GM23338 (cell line): ENCODE measurements around the gene USP6NL. TPM values are rescaled to one million over a fixed set of nuclear protein-coding genes. Genes with fewer than 3 reads are reported as not detected.

Experiments used
- ATAC-seq: fragments of 200-7000 bp; cut with Tn5 transposase; 3 replicates; pipeline ENCODE4 v1.9.1; 2020
- DNase-seq: peaks from one replicate; pipeline ENCODE4 v3.0.0-alpha.2; 2015; ENCODE audit warnings: low spot score
- H2AFZ ChIP-seq: fragments of 200-600 bp; sonication (generic); 2 replicates; pipeline ENCODE4 v1.8.0; 2016; ENCODE audit warnings: antibody characterized with exemption, mild to moderate bottlenecking, moderate library complexity
- H3F3A ChIP-seq: fragments of 200-600 bp; sonication (generic); replicated peaks from 2 replicates; pipeline ENCODE4 v1.8.0; 2017; ENCODE audit warnings: antibody characterized with exemption, mixed run types, low read depth
- H3K27ac ChIP-seq: fragments of 200-600 bp; sonication (generic); 2 replicates; pipeline ENCODE4 v1.6.1; 2016; ENCODE audit warnings: low read depth
- H3K27me3 ChIP-seq: fragments of 200-600 bp; sonication (generic); 2 replicates; pipeline ENCODE4 v1.8.0; 2016; ENCODE audit warnings: mild to moderate bottlenecking, mixed run types, moderate library complexity; ENCODE audit not compliant: insufficient read depth
- H3K36me3 ChIP-seq: fragments of 200-600 bp; sonication (generic); 2 replicates; pipeline ENCODE4 v1.8.0; 2016; ENCODE audit warnings: mild to moderate bottlenecking; ENCODE audit not compliant: insufficient read depth
- H3K4me1 ChIP-seq: fragments of 200-600 bp; sonication (generic); 2 replicates; pipeline ENCODE4 v1.8.0; 2016; ENCODE audit warnings: mild to moderate bottlenecking, moderate library complexity; ENCODE audit not compliant: insufficient read depth
- H3K4me2 ChIP-seq: fragments of 200-600 bp; sonication (generic); 2 replicates; pipeline ENCODE4 v1.7.1; 2017; ENCODE audit warnings: mixed run types
- H3K4me3 ChIP-seq: fragments of 200-600 bp; sonication (generic); 2 replicates; pipeline ENCODE4 v1.6.1; 2016; ENCODE audit warnings: mixed run types
- H3K79me2 ChIP-seq: fragments of 200-600 bp; sonication (generic); replicated peaks from 2 replicates; pipeline ENCODE4 v1.8.0; 2017; ENCODE audit warnings: mild to moderate bottlenecking; ENCODE audit not compliant: insufficient read depth
- H3K9me2 ChIP-seq: fragments of 200-600 bp; sonication (generic); 2 replicates; pipeline ENCODE4 v1.8.0; 2017; ENCODE audit not compliant: insufficient read depth
- H4K20me1 ChIP-seq: fragments of 200-600 bp; sonication (generic); replicated peaks from 2 replicates; pipeline ENCODE4 v1.8.0; 2017; ENCODE audit warnings: mild to moderate bottlenecking; ENCODE audit not compliant: insufficient read depth
- H3K27ac Mint-ChIP-seq: 2 replicates; pipeline ENCODE4 v1.8.0; 2020; ENCODE audit warnings: inconsistent platforms, mild to moderate bottlenecking, moderate library complexity, mixed read lengths
- H3K27me3 Mint-ChIP-seq: 3 replicates; pipeline ENCODE4 v1.8.0; 2022; ENCODE audit warnings: low read depth, mild to moderate bottlenecking, moderate library complexity, mixed read lengths, inconsistent platforms; ENCODE audit not compliant: insufficient read depth, poor library complexity
- H3K36me3 Mint-ChIP-seq: 3 replicates; pipeline ENCODE4 v1.8.0; 2021; ENCODE audit warnings: low read depth, mild to moderate bottlenecking, inconsistent platforms, moderate library complexity, mixed read lengths
- H3K4me1 Mint-ChIP-seq: 3 replicates; pipeline ENCODE4 v1.8.0; 2020; ENCODE audit warnings: mild to moderate bottlenecking, inconsistent platforms, mixed read lengths
- H3K4me3 Mint-ChIP-seq: 3 replicates; pipeline ENCODE4 v1.8.0; 2021; ENCODE audit warnings: moderate library complexity, mild to moderate bottlenecking, inconsistent platforms, mixed read lengths
- H3K9me3 Mint-ChIP-seq: 3 replicates; pipeline ENCODE4 v1.8.0; 2020; ENCODE audit warnings: moderate library complexity, mild to moderate bottlenecking, inconsistent platforms, mixed read lengths
- CREB1 ChIP-seq: fragments of 250-450 bp; sonication (Bioruptor Pico); IDR thresholded peaks from 2 replicates; pipeline ENCODE4 v1.5.0; 2020; ENCODE audit warnings: low read depth, mild to moderate bottlenecking, moderate library complexity
- EZH2phosphoT487 ChIP-seq: fragments of 200-600 bp; sonication (generic); IDR thresholded peaks from one replicate; pipeline ENCODE4 v1.8.1; 2018; ENCODE audit warnings: antibody characterized with exemption; ENCODE audit not compliant: unreplicated experiment
- POLR2AphosphoS5 ChIP-seq: IDR thresholded peaks from 2 replicates; pipeline ENCODE4 v1.6.1; 2016; ENCODE audit warnings: antibody characterized with exemption, low read depth
- ZNF114 ChIP-seq: fragments of 250-450 bp; sonication (Bioruptor Pico); IDR thresholded peaks from 2 replicates; pipeline ENCODE4 v1.5.0; 2020; ENCODE audit warnings: mild to moderate bottlenecking, moderate library complexity
- ZNF331 ChIP-seq: fragments of 250-450 bp; sonication (Bioruptor Pico); IDR thresholded peaks from 2 replicates; pipeline ENCODE4 v1.5.0; 2020; ENCODE audit warnings: low read depth, mild to moderate bottlenecking, moderate library complexity
- polyA plus RNA-seq: library from polyadenylated mRNA; unstranded; fragments of >200 nt; fragmentation: Nextera tagmentation; extraction: Ambion mirVana; gene quantifications from 2 replicates; pipeline ENCODE4 v1.2.1, GENCODE V29; 2016
- total RNA-seq: library from RNA; depleted of rRNA; stranded (reverse); fragments of >200 nt; shearing (Covaris generic); gene quantifications from 2 replicates; pipeline ENCODE4 v1.2.3, GENCODE V29; 2014
- TF ChIP-seq, protein P1 (sequence below): fragments of 250-450 bp; sonication (Bioruptor Pico); IDR thresholded peaks from 2 replicates; pipeline ENCODE4 v1.5.0; 2020; ENCODE audit warnings: mild to moderate bottlenecking, moderate library complexity
- TF ChIP-seq, protein P2 (sequence below): IDR thresholded peaks from one replicate; pipeline ENCODE4 v1.6.1; 2018; ENCODE audit warnings: antibody characterized with exemption; ENCODE audit not compliant: unreplicated experiment

The USP6NL gene
- total and polyA plus RNA-seq, 2 experiments from 2014 or later: 8.1 to 29.7 TPM

DNA sequence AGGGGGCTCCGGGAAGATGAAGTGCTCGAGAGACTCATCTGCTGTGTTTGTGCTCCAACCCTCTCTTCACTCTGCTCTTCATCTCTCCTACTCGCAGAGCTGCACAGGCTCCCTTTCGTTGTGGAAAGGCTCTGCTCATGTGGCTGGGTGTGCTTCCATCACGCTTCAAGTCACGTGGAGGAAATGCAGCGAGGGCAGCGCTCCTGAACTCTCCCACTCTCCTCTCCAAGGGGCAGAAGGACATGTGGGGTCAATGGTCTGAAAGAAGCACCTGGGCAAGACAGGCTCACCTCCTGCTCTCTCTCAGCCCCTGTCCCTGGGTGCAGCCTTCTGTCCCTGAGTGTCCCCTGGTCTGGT, 72.6 kb downstream of the USP6NL start:
- Mint-ChIP-seq H3K27ac (peak overlapping the region; percentile 19; the same call in 1 of the 2 replicates), H3K9me3 (no peaks in the 10 kb centered on the region), H3K36me3 (no peaks in the 10 kb centered on the region), H3K4me3 (no peak overlapping the region), H3K27me3 (peaks cover 1% of the 10 kb centered on the region), H3K4me1 (peaks cover 47% of the 10 kb centered on the region)
- H3K4me3 ChIP-seq: no peak overlapping the region
- peaks cover 96% of the 10 kb centered on the region for H3K79me2 ChIP-seq
- DNase-seq (no peak), ATAC-seq (no peak; the same call in 2 of the 3 replicates)
- H3K9me2 ChIP-seq: no peaks in the 10 kb centered on the region
- no peaks in the 10 kb centered on the region for H3K27me3 ChIP-seq
- no peak overlapping the region for H3K4me2 ChIP-seq
- H4K20me1 ChIP-seq: peaks cover 25% of the 10 kb centered on the region; the same call in 1 of the 2 replicates
- no peaks in the 10 kb centered on the region for H3K36me3 ChIP-seq
- peaks cover 29% of the 10 kb centered on the region for H3K4me1 ChIP-seq
- no peak overlapping the region for H3K27ac ChIP-seq
- no peak overlapping the region for H2AFZ ChIP-seq
- no peaks in the 10 kb centered on the region for H3F3A ChIP-seq
- TF ChIP-seq ZNF331 (CRISPR knock-in tag) (no peak), POLR2AphosphoS5 (no peak), CREB1 (no peak), EZH2phosphoT487 (no peak), ZNF114 (CRISPR knock-in tag) (no peak)
- TF ChIP-seq, protein P1, sequence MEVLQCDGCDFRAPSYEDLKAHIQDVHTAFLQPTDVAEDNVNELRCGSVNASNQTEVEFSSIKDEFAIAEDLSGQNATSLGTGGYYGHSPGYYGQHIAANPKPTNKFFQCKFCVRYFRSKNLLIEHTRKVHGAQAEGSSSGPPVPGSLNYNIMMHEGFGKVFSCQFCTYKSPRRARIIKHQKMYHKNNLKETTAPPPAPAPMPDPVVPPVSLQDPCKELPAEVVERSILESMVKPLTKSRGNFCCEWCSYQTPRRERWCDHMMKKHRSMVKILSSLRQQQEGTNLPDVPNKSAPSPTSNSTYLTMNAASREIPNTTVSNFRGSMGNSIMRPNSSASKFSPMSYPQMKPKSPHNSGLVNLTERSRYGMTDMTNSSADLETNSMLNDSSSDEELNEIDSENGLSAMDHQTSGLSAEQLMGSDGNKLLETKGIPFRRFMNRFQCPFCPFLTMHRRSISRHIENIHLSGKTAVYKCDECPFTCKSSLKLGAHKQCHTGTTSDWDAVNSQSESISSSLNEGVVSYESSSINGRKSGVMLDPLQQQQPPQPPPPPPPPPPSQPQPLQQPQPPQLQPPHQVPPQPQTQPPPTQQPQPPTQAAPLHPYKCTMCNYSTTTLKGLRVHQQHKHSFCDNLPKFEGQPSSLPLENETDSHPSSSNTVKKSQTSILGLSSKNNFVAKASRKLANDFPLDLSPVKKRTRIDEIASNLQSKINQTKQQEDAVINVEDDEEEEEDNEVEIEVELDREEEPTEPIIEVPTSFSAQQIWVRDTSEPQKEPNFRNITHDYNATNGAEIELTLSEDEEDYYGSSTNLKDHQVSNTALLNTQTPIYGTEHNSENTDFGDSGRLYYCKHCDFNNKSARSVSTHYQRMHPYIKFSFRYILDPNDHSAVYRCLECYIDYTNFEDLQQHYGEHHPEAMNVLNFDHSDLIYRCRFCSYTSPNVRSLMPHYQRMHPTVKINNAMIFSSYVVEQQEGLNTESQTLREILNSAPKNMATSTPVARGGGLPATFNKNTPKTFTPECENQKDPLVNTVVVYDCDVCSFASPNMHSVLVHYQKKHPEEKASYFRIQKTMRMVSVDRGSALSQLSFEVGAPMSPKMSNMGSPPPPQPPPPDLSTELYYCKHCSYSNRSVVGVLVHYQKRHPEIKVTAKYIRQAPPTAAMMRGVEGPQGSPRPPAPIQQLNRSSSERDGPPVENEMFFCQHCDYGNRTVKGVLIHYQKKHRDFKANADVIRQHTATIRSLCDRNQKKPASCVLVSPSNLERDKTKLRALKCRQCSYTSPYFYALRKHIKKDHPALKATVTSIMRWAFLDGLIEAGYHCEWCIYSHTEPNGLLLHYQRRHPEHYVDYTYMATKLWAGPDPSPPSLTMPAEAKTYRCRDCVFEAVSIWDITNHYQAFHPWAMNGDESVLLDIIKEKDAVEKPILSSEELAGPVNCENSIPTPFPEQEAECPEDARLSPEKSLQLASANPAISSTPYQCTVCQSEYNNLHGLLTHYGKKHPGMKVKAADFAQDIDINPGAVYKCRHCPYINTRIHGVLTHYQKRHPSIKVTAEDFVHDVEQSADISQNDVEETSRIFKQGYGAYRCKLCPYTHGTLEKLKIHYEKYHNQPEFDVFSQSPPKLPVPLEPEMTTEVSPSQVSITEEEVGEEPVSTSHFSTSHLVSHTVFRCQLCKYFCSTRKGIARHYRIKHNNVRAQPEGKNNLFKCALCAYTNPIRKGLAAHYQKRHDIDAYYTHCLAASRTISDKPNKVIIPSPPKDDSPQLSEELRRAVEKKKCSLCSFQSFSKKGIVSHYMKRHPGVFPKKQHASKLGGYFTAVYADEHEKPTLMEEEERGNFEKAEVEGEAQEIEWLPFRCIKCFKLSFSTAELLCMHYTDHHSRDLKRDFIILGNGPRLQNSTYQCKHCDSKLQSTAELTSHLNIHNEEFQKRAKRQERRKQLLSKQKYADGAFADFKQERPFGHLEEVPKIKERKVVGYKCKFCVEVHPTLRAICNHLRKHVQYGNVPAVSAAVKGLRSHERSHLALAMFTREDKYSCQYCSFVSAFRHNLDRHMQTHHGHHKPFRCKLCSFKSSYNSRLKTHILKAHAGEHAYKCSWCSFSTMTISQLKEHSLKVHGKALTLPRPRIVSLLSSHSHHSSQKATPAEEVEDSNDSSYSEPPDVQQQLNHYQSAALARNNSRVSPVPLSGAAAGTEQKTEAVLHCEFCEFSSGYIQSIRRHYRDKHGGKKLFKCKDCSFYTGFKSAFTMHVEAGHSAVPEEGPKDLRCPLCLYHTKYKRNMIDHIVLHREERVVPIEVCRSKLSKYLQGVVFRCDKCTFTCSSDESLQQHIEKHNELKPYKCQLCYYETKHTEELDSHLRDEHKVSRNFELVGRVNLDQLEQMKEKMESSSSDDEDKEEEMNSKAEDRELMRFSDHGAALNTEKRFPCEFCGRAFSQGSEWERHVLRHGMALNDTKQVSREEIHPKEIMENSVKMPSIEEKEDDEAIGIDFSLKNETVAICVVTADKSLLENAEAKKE (CRISPR knock-in tag): no peak
- TF ChIP-seq, protein P2, sequence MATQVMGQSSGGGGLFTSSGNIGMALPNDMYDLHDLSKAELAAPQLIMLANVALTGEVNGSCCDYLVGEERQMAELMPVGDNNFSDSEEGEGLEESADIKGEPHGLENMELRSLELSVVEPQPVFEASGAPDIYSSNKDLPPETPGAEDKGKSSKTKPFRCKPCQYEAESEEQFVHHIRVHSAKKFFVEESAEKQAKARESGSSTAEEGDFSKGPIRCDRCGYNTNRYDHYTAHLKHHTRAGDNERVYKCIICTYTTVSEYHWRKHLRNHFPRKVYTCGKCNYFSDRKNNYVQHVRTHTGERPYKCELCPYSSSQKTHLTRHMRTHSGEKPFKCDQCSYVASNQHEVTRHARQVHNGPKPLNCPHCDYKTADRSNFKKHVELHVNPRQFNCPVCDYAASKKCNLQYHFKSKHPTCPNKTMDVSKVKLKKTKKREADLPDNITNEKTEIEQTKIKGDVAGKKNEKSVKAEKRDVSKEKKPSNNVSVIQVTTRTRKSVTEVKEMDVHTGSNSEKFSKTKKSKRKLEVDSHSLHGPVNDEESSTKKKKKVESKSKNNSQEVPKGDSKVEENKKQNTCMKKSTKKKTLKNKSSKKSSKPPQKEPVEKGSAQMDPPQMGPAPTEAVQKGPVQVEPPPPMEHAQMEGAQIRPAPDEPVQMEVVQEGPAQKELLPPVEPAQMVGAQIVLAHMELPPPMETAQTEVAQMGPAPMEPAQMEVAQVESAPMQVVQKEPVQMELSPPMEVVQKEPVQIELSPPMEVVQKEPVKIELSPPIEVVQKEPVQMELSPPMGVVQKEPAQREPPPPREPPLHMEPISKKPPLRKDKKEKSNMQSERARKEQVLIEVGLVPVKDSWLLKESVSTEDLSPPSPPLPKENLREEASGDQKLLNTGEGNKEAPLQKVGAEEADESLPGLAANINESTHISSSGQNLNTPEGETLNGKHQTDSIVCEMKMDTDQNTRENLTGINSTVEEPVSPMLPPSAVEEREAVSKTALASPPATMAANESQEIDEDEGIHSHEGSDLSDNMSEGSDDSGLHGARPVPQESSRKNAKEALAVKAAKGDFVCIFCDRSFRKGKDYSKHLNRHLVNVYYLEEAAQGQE: no peak
